ENCODE results near the gene TRMT11.
"Not testable (repeated sequence)": the region's sequence is repeated elsewhere in the genome, so short reads cannot be mapped to it uniquely, and the experiment has no call there.

Gene TRMT11

DNA sequence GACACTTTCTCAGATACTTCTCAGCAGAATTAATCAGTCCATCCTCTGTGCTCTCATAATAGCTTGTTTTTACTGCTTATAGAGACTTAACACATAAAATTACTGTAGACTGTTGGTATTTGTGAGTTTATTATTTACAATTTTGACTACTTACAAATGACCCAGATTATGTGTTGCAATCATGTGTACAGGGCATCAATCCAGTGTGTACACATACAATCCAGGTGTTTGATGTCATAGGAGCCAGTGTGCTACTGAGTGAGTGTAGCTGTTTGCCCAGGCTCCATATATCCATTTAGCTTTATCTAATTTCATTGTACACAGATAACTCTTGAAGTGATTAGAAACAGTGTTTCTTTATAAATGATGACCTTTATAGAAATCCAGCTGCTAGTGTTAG, 31.3 kb downstream of the TRMT11 start:
- H3K27ac ChIP-seq (replicated peaks) = no peak overlapping the region
- no peaks in the 10 kb centered on the region for H3K27me3 ChIP-seq (ENCODE audit: insufficient read depth, poor library complexity, severe bottlenecking)
- TF ChIP-seq SPI1 (IDR thresholded peaks at IDR 0.05; ENCODE audit: borderline replicate concordance, low read depth) (no peak), GABPA (IDR thresholded peaks at IDR 0.05; ENCODE audit: low read depth) (no peak), POLR2AphosphoS5 (IDR thresholded peaks at IDR 0.05; ENCODE audit: low read depth) (no peak), REST (IDR thresholded peaks at IDR 0.05; ENCODE audit: insufficient replicate concordance, low read depth) (no peak)
- TF ChIP-seq, protein P1, sequence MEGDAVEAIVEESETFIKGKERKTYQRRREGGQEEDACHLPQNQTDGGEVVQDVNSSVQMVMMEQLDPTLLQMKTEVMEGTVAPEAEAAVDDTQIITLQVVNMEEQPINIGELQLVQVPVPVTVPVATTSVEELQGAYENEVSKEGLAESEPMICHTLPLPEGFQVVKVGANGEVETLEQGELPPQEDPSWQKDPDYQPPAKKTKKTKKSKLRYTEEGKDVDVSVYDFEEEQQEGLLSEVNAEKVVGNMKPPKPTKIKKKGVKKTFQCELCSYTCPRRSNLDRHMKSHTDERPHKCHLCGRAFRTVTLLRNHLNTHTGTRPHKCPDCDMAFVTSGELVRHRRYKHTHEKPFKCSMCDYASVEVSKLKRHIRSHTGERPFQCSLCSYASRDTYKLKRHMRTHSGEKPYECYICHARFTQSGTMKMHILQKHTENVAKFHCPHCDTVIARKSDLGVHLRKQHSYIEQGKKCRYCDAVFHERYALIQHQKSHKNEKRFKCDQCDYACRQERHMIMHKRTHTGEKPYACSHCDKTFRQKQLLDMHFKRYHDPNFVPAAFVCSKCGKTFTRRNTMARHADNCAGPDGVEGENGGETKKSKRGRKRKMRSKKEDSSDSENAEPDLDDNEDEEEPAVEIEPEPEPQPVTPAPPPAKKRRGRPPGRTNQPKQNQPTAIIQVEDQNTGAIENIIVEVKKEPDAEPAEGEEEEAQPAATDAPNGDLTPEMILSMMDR (IDR thresholded peaks at IDR 0.05; ENCODE audit: insufficient read depth, low read length) = no peak
- no peak for DNase-seq (ENCODE audit: low read depth in 1 of 2, low spot score in 1 of 2)
- H3K4me3 ChIP-seq (replicated peaks; ENCODE audit: insufficient read depth, low read length) = no peak overlapping the region

- Histone ChIP-seq H3K4me3 (replicated peaks; ENCODE audit: insufficient read depth, low read length) (no peak overlapping the region), H3K27me3 (ENCODE audit: insufficient read depth, poor library complexity, severe bottlenecking) (no peaks in the 10 kb centered on the region), H3K27ac (replicated peaks) (no peak overlapping the region)
- no peak for TF ChIP-seq GABPA (IDR thresholded peaks at IDR 0.05; ENCODE audit: low read depth)
- no peak for TF ChIP-seq POLR2AphosphoS5 (IDR thresholded peaks at IDR 0.05; ENCODE audit: low read depth)
- TF ChIP-seq SPI1 (IDR thresholded peaks at IDR 0.05; ENCODE audit: borderline replicate concordance, low read depth) = no peak
- TF ChIP-seq REST (IDR thresholded peaks at IDR 0.05; ENCODE audit: insufficient replicate concordance, low read depth) = no peak
- TF ChIP-seq, protein P1 (IDR thresholded peaks at IDR 0.05; ENCODE audit: insufficient read depth, low read length) = no peak
- no peak for DNase-seq (ENCODE audit: low read depth in 1 of 2, low spot score in 1 of 2)
Measured at GRCh38 chr6:126020305-126021050, 34.1 kb downstream of the TRMT11 start.

- H3K4me3 ChIP-seq (replicated peaks; ENCODE audit: insufficient read depth, low read length); H3K27me3 ChIP-seq (ENCODE audit: insufficient read depth, poor library complexity, severe bottlenecking); H3K27ac ChIP-seq (replicated peaks); DNase-seq (ENCODE audit: low read depth in 1 of 2, low spot score in 1 of 2): not testable (repeated sequence)
Measured at GRCh38 chr6:126023474-126023873, 37.1 kb downstream of the TRMT11 start.

DNA sequence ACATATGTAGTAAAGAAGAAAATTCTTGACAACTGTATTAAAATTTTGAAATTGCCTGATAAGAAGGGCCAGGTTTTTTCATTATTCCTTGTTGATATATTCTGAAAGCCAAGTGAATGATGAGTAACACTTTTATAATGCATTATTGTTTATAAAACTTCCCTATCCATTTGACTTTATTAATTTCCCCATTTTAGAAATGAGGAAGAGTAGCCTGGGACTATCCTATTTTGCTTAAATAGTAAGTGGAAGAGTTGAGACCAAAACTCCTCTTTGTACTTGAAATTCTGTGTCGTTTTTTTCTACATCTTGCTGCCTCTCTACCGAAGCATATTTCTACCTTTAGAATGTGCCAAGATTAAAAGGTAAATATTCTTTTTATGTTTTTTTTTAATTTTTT, 39.7 kb downstream of the TRMT11 start:
- TF ChIP-seq REST (IDR thresholded peaks at IDR 0.05; ENCODE audit: insufficient replicate concordance, low read depth) = no peak
- TF ChIP-seq, protein P1 (IDR thresholded peaks at IDR 0.05; ENCODE audit: insufficient read depth, low read length) = no peak
- no peak for TF ChIP-seq GABPA (IDR thresholded peaks at IDR 0.05; ENCODE audit: low read depth)
- TF ChIP-seq POLR2AphosphoS5 (IDR thresholded peaks at IDR 0.05; ENCODE audit: low read depth) = no peak
- no peak for TF ChIP-seq SPI1 (IDR thresholded peaks at IDR 0.05; ENCODE audit: borderline replicate concordance, low read depth)
- Histone ChIP-seq H3K4me3 (replicated peaks; ENCODE audit: insufficient read depth, low read length) (no peak overlapping the region), H3K27me3 (ENCODE audit: insufficient read depth, poor library complexity, severe bottlenecking) (no peaks in the 10 kb centered on the region), H3K27ac (replicated peaks) (no peak overlapping the region)
- no peak for DNase-seq (ENCODE audit: low read depth in 1 of 2, low spot score in 1 of 2)
